CD14-positive monocyte (primary cell): ENCODE results near the gene IGFBP2. TPM values are rescaled to one million over a fixed set of nuclear protein-coding genes. Genes with fewer than 3 reads are reported as not detected.

Experiments used
- DNase-seq, 3 donors: peaks; one replicate each; pipeline ENCODE4 v3.0.0-alpha.2; 2011 to 2022
- H2AFZ ChIP-seq: 2 replicates; pipeline ENCODE4 v1.6.0; 2012; ENCODE audit warnings: mild to moderate bottlenecking, low read depth, low read length, inconsistent platforms; ENCODE audit not compliant: insufficient read depth, poor library complexity, severe bottlenecking
- H3K27ac ChIP-seq, 2 donors: 1 replicate in 1 of 2; 2 replicates in 1 of 2; pipeline ENCODE4 v1.5.1; 2012 to 2013; ENCODE audit warnings: low read length in 2 of 2, control low read depth in 1 of 2, inconsistent platforms in 1 of 2, low read depth in 1 of 2, mild to moderate bottlenecking in 1 of 2
- H3K27me3 ChIP-seq, 2 donors: one replicate each; pipeline versions ENCODE4 v1.6.0 to v1.6.1; 2011 to 2013; ENCODE audit warnings: low read length in 2 of 2; ENCODE audit not compliant: control insufficient read depth in 2 of 2, insufficient read depth in 2 of 2
- H3K36me3 ChIP-seq, 2 donors: replicated peaks in 1 of 2; 1 replicate in 1 of 2; 2 replicates in 1 of 2; pipeline versions ENCODE4 v1.5.1 to v1.6.1; 2012 to 2013; ENCODE audit warnings: low read length in 2 of 2, control low read depth in 1 of 2, inconsistent platforms in 1 of 2, mild to moderate bottlenecking in 1 of 2; ENCODE audit not compliant: insufficient read depth in 2 of 2, control insufficient read depth in 1 of 2
- H3K4me1 ChIP-seq, 2 donors: 1 replicate in 1 of 2; 2 replicates in 1 of 2; pipeline versions ENCODE4 v1.5.1 to v1.6.1; 2012 to 2013; ENCODE audit warnings: low read length in 2 of 2, control low read depth in 1 of 2, inconsistent platforms in 1 of 2, mild to moderate bottlenecking in 1 of 2, moderate library complexity in 1 of 2; ENCODE audit not compliant: insufficient read depth in 2 of 2, control insufficient read depth in 1 of 2
- H3K4me2 ChIP-seq: replicated peaks from 2 replicates; pipeline ENCODE3; 2012; ENCODE audit warnings: low read length, moderate library complexity, mild to moderate bottlenecking; ENCODE audit not compliant: poor library complexity, severe bottlenecking; ENCODE audit errors: extremely low read depth
- H3K4me3 ChIP-seq, 3 experiments: fragments of 200-600 bp in 1 of 3; sonication (generic) in 1 of 3; replicated peaks in 1 of 3; 1 replicate in 2 of 3; 2 replicates in 1 of 3; pipeline ENCODE4 v1.5.1; 2011 to 2013; ENCODE audit warnings: low read length in 3 of 3, mild to moderate bottlenecking in 3 of 3, control low read depth in 2 of 3, low read depth in 2 of 3, inconsistent platforms in 1 of 3, moderate library complexity in 1 of 3
- H3K79me2 ChIP-seq: 2 replicates; pipeline ENCODE4 v1.6.0; 2012; ENCODE audit warnings: mild to moderate bottlenecking, control low read depth, inconsistent platforms, low read length, moderate library complexity; ENCODE audit not compliant: insufficient read depth
- H3K9ac ChIP-seq: 2 replicates; pipeline ENCODE4 v1.6.0; 2017; ENCODE audit warnings: low read length, mild to moderate bottlenecking; ENCODE audit not compliant: insufficient read depth, poor library complexity, severe bottlenecking
- H3K9me3 ChIP-seq, 2 donors: replicated peaks in 1 of 2; 1 replicate in 1 of 2; 2 replicates in 1 of 2; pipeline versions ENCODE4 v1.5.1 to v1.6.1; 2012 to 2013; ENCODE audit warnings: low read length in 2 of 2, control low read depth in 1 of 2; ENCODE audit not compliant: control insufficient read depth in 1 of 2, insufficient read depth in 1 of 2
- H4K20me1 ChIP-seq: 2 replicates; pipeline ENCODE4 v1.6.0; 2012; ENCODE audit warnings: mild to moderate bottlenecking, low read length, control low read depth, moderate library complexity; ENCODE audit not compliant: insufficient read depth
- H3K27ac Mint-ChIP-seq, 7 donors: one replicate each; pipeline ENCODE4 v1.8.0; 2020; ENCODE audit warnings: mild to moderate bottlenecking in 7 of 7, mixed read lengths in 7 of 7, moderate library complexity in 6 of 7, inconsistent platforms in 2 of 7
- H3K27me3 Mint-ChIP-seq, 3 donors: one replicate each; pipeline ENCODE4 v1.8.0; 2021 to 2022; ENCODE audit warnings: low read depth in 3 of 3, mild to moderate bottlenecking in 3 of 3, mixed read lengths in 3 of 3, moderate library complexity in 3 of 3, inconsistent platforms in 1 of 3
- H3K36me3 Mint-ChIP-seq, 2 donors: one replicate each; pipeline ENCODE4 v1.8.0; 2020; ENCODE audit warnings: mixed read lengths in 2 of 2, inconsistent platforms in 1 of 2, mild to moderate bottlenecking in 1 of 2
- H3K4me1 Mint-ChIP-seq: one replicate; pipeline ENCODE4 v1.8.0; 2020; ENCODE audit warnings: mild to moderate bottlenecking, mixed read lengths
- H3K4me3 Mint-ChIP-seq, 2 donors: one replicate each; pipeline ENCODE4 v1.8.0; 2020; ENCODE audit warnings: mild to moderate bottlenecking in 2 of 2, mixed read lengths in 2 of 2, moderate library complexity in 1 of 2
- H3K9me3 Mint-ChIP-seq, 7 donors: one replicate each; pipeline ENCODE4 v1.8.0; 2020 to 2022; ENCODE audit warnings: mixed read lengths in 7 of 7, mild to moderate bottlenecking in 6 of 7, moderate library complexity in 6 of 7, inconsistent platforms in 2 of 7
- WGBS: methylation state at CpG from one replicate; pipeline ENCODE4 v1.1.5; 2013; ENCODE audit warnings: missing lambda C conversion rate; ENCODE audit not compliant: insufficient coverage; 5-methylcytosine and 5-hydroxymethylcytosine counted together
- intact Hi-C, 2 donors: fragments of 100-400 bp; cut with micrococcal nuclease; formaldehyde crosslinking; loops; one replicate each; pipeline versions ENCODE4 v1.15.0 to v1.15.1; 2023
- polyA plus RNA-seq, 3 donors: library from polyadenylated mRNA; depleted of rRNA in 1 of 3; unstranded in 2 of 3; stranded (reverse) in 1 of 3; fragments of 300-500 nt in 2 of 3; fragments of >200 nt in 1 of 3; fragmentation: Illumina TruSeq in 2 of 3; gene quantifications; 1 replicate in 2 of 3; 2 replicates in 1 of 3; pipeline ENCODE4 v1.2.3, GENCODE V29; 2012 to 2021
- TF ChIP-seq, protein P1 (sequence below): fragments of 200-600 bp; IDR thresholded peaks from one replicate; pipeline ENCODE4 v1.8.0; 2022; ENCODE audit warnings: antibody characterized with exemption, mild to moderate bottlenecking

IGFBP2 gene
- polyA plus RNA-seq, 3 donors, result 1.6 TPM; not detected in 2

- Mint-ChIP-seq H3K27me3 (peaks cover 0 to 2% (median 2%) of the 10 kb centered on the region in 3 donors), H3K4me1 (peaks cover 4% of the 10 kb centered on the region), H3K27ac (no peak overlapping the region), H3K36me3 (no peaks in the 10 kb centered on the region), H3K9me3 (peaks cover 0 to 4% (median 0%) of the 10 kb centered on the region in 7 donors), H3K4me3 (no peak overlapping the region)
- Histone ChIP-seq H3K4me2 (no peak overlapping the region), H3K4me1 (no peaks in the 10 kb centered on the region), H2AFZ (no peak overlapping the region), H3K9ac (no peak overlapping the region), H3K36me3 (no peaks in the 10 kb centered on the region), H3K4me3 (no peak overlapping the region), H4K20me1 (no peaks in the 10 kb centered on the region), H3K27me3 (no peaks in the 10 kb centered on the region), H3K9me3 (no peaks in the 10 kb centered on the region), H3K27ac (no peak overlapping the region), H3K79me2 (no peaks in the 10 kb centered on the region)
- no peak for DNase-seq
- intact Hi-C loops, result no loop called here
- no CpG with 5 or more reads among the region's 3 CpGs for WGBS
- TF ChIP-seq, protein P1, sequence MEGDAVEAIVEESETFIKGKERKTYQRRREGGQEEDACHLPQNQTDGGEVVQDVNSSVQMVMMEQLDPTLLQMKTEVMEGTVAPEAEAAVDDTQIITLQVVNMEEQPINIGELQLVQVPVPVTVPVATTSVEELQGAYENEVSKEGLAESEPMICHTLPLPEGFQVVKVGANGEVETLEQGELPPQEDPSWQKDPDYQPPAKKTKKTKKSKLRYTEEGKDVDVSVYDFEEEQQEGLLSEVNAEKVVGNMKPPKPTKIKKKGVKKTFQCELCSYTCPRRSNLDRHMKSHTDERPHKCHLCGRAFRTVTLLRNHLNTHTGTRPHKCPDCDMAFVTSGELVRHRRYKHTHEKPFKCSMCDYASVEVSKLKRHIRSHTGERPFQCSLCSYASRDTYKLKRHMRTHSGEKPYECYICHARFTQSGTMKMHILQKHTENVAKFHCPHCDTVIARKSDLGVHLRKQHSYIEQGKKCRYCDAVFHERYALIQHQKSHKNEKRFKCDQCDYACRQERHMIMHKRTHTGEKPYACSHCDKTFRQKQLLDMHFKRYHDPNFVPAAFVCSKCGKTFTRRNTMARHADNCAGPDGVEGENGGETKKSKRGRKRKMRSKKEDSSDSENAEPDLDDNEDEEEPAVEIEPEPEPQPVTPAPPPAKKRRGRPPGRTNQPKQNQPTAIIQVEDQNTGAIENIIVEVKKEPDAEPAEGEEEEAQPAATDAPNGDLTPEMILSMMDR, result no peak
These were observed 12.9 kb downstream of the IGFBP2 start for GRCh38 chr2:216646116-216646515.

DNA sequence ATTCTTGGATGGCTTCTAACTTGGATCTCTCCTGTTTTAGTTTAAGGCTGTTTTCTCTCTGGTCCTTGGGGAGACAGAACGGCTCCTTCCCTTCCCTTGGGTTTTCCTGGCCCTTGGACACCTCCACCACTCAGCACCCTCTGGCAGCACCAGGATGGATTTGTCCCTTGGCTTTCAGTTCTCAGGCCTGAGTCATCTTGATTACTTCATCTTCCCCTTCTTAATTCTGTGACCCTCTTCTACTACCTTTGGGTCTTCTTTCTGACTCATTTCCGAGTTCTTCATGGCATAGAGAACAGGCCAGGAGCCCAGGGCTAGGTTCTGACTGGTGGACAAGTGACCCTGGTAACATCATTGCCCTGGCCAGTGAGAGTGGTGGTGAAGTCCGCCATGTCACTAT lies 14.9 kb downstream of the IGFBP2 start:
- Mint-ChIP-seq H3K9me3 (peaks cover 0 to 4% (median 0%) of the 10 kb centered on the region in 7 donors), H3K27me3 (peaks cover 0 to 2% (median 2%) of the 10 kb centered on the region in 3 donors), H3K27ac (no peak overlapping the region), H3K4me1 (peaks cover 6% of the 10 kb centered on the region), H3K36me3 (no peaks in the 10 kb centered on the region), H3K4me3 (no peak overlapping the region)
- DNase-seq, result peak in 1 of 3 donors; percentile 15
- WGBS, result 81% methylated on average over 3 of the region's 3 CpGs
- TF ChIP-seq, protein P1, result no peak
- Histone ChIP-seq H2AFZ (no peak overlapping the region), H3K4me3 (no peak overlapping the region), H3K4me1 (no peaks in the 10 kb centered on the region), H4K20me1 (no peaks in the 10 kb centered on the region), H3K27me3 (no peaks in the 10 kb centered on the region), H3K36me3 (no peaks in the 10 kb centered on the region), H3K9ac (no peak overlapping the region), H3K79me2 (no peaks in the 10 kb centered on the region), H3K4me2 (no peak overlapping the region), H3K9me3 (no peaks in the 10 kb centered on the region), H3K27ac (no peak overlapping the region)
- intact Hi-C loops, result no loop called here
